ENCODE measurements around the gene CD14. TPM values are rescaled to one million over a fixed set of nuclear protein-coding genes. Genes with fewer than 3 reads are reported as not detected.

Gene CD14
- total and polyA plus RNA-seq, 11 donors = 9.9 to 220 (median 25.8) TPM

DNA sequence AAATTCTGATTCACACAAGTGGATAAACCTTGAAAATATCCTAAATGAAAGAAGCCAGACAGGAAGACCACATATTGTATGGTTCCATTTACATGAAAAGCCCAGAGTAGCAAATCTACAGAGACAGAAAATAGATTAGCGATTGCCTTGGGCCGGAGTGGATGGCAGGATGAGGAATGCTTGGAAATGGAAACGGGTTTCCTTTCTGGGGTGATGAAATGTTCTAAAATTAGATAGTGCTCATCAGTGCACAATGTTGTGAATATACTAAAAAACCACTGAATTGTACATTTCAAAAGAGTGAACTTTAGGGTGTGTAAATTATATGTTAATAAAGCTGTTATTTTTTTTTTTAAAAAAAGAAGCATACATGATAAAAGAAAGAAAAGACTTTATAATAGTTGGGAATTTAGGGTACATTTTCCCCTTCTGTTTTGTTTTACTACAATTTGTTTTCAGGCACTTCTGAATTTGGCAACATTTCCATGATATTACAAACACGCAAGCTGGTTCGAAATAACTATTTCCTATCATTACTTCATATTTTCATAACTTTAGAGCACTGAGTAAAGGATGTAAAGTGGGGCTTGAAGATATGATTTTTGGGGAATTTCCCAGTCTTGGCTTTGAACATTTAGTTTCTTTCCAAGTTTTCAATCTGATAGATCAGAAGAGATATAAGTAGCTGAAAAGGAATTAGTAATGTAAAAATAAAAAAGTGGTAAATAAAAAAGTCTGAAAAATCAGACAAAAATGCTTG is 44.5 kb downstream of the CD14 start:
- 23 to 47% (median 28%) methylated on average over 5 of the region's 5 CpGs for WGBS, 4 donors

DNA sequence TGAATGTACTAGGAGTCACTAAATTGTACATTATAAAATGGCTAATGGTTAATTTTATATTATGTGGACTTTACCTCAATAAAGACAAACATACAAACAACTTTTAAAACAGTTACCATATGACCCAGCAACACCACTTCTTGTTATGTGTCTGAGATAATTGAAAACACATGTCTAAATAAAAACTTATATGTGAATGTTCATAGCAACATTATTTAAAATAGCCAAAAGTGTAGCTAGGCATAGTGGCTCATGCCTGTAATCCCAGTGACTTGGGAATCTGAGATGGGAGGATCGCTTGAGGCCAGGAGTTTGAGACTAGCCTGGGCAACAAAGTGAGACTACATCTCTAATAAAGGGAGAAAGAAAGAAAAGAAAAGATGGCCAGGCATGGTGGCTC is 45.5 kb downstream of the CD14 start:
- no peaks in the 10 kb centered on the region for H3K27me3 ChIP-seq
- 98 to 100% (median 98%) methylated on average over 1 of the region's 1 CpG for WGBS, 4 donors
- ATAC-seq = no peak
- no peak for DNase-seq
- H3K36me3 ChIP-seq = no peaks in the 10 kb centered on the region
- H3K27ac ChIP-seq = peak overlapping the region in 2 of 12 donors; percentile 25 to 90
- no peak overlapping the region for H3K4me3 ChIP-seq
- H3K9me3 ChIP-seq = peaks cover 0 to 13% (median 0%) of the 10 kb centered on the region in 12 donors
- H3K4me1 ChIP-seq = peaks cover 0 to 49% (median 3%) of the 10 kb centered on the region in 12 donors
- TF ChIP-seq POLR2A (IDR thresholded peaks at IDR 0.05) = no peak
- TF ChIP-seq, protein P1, sequence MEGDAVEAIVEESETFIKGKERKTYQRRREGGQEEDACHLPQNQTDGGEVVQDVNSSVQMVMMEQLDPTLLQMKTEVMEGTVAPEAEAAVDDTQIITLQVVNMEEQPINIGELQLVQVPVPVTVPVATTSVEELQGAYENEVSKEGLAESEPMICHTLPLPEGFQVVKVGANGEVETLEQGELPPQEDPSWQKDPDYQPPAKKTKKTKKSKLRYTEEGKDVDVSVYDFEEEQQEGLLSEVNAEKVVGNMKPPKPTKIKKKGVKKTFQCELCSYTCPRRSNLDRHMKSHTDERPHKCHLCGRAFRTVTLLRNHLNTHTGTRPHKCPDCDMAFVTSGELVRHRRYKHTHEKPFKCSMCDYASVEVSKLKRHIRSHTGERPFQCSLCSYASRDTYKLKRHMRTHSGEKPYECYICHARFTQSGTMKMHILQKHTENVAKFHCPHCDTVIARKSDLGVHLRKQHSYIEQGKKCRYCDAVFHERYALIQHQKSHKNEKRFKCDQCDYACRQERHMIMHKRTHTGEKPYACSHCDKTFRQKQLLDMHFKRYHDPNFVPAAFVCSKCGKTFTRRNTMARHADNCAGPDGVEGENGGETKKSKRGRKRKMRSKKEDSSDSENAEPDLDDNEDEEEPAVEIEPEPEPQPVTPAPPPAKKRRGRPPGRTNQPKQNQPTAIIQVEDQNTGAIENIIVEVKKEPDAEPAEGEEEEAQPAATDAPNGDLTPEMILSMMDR (IDR thresholded peaks at IDR 0.05) = no peak
- intact Hi-C loops (cut with DNase I) = no loop called here

More for the DNA sequence above, 44.5 kb downstream of the CD14 start:
- TF ChIP-seq, protein P1 (IDR thresholded peaks at IDR 0.05) = no peak
- TF ChIP-seq POLR2A (IDR thresholded peaks at IDR 0.05) = no peak
- intact Hi-C loops (cut with DNase I) = no loop called here
- H3K4me1 ChIP-seq = peaks cover 0 to 49% (median 3%) of the 10 kb centered on the region in 12 donors
- no peaks in the 10 kb centered on the region for H3K27me3 ChIP-seq
- no peak for DNase-seq
- peak in 3 of 4 donors; percentile 45 to 67 (median 59) for ATAC-seq
- H3K9me3 ChIP-seq = peaks cover 0 to 4% (median 0%) of the 10 kb centered on the region in 12 donors
- no peaks in the 10 kb centered on the region for H3K36me3 ChIP-seq
- H3K4me3 ChIP-seq = no peak overlapping the region
- peak overlapping the region in 8 of 12 donors; percentile 6 to 90 (median 25) for H3K27ac ChIP-seq

Small RNAs within 50 kb of the gene (microRNA-seq; reads per million reads assigned to microRNA genes)
- 0 to 1.5 (median 0.43) reads per million in 4 donors for gene MIR3655

Other genes with a start within 250 kb of the CD14 start
- 10 to 100 TPM; 49.5 to 78.8 (median 63.6) TPM for gene ANKHD1, start 231.3 kb downstream of the CD14 start, total RNA-seq
- 10 to 100 TPM; 41.4 to 48.3 TPM for gene ANKHD1, start 231.3 kb downstream of the CD14 start, polyA plus RNA-seq
- gene EIF4EBP3, start 85.5 kb downstream of the CD14 start, total RNA-seq = 10 to 100 TPM in 6 of 9 donors, 1 to 10 TPM in 3; 4.7 to 34.9 (median 14.6) TPM
- gene EIF4EBP3, start 85.5 kb downstream of the CD14 start, polyA plus RNA-seq = 10 to 100 TPM in 1 of 2 donors, 1 to 10 TPM in 1; 8.5 to 33.3 TPM
- 10 to 100 TPM; 22.4 to 38.1 (median 28.1) TPM for gene SRA1, start 75.7 kb downstream of the CD14 start, total RNA-seq
- 10 to 100 TPM; 32.1 to 36.5 TPM for gene SRA1, start 75.7 kb downstream of the CD14 start, polyA plus RNA-seq
- gene APBB3, start 68.6 kb downstream of the CD14 start, total RNA-seq = 10 to 100 TPM in 5 of 9 donors, 1 to 10 TPM in 4; 3.6 to 23.1 (median 11.4) TPM
- gene APBB3, start 68.6 kb downstream of the CD14 start, polyA plus RNA-seq = 10 to 100 TPM in 1 of 2 donors, 1 to 10 TPM in 1; 4.9 to 14.7 TPM
- gene SLC35A4, start 68.3 kb downstream of the CD14 start, total RNA-seq = 10 to 100 TPM; 55.5 to 92.1 (median 75.9) TPM
- gene SLC35A4, start 68.3 kb downstream of the CD14 start, polyA plus RNA-seq = 100 to 1,000 TPM in 1 of 2 donors, 10 to 100 TPM in 1; 39.2 to 118 TPM
- 10 to 100 TPM in 1 of 9 donors, 1 to 10 TPM in 8; 2.2 to 11.7 (median 3.3) TPM for gene TMCO6, start 6.3 kb upstream of the CD14 start, total RNA-seq
- 1 to 10 TPM; 3.9 to 8.7 TPM for gene TMCO6, start 6.3 kb upstream of the CD14 start, polyA plus RNA-seq
- gene NDUFA2, start 14.5 kb upstream of the CD14 start, total RNA-seq = 100 to 1,000 TPM in 8 of 9 donors, 10 to 100 TPM in 1; 84.0 to 156 (median 115) TPM
- 100 to 1,000 TPM; 205 to 550 TPM for gene NDUFA2, start 14.5 kb upstream of the CD14 start, polyA plus RNA-seq
- gene IK, start 14.7 kb upstream of the CD14 start, total RNA-seq = 100 to 1,000 TPM in 2 of 9 donors, 10 to 100 TPM in 7; 60.9 to 147 (median 79.0) TPM
- gene IK, start 14.7 kb upstream of the CD14 start, polyA plus RNA-seq = 10 to 100 TPM; 54.4 to 97.6 TPM
- 10 to 100 TPM in 8 of 9 donors, 1 to 10 TPM in 1; 9.6 to 17.5 (median 12.2) TPM for gene WDR55, start 31.7 kb upstream of the CD14 start, total RNA-seq
- gene WDR55, start 31.7 kb upstream of the CD14 start, polyA plus RNA-seq = 10 to 100 TPM; 11.0 to 19.3 TPM
- under 1 TPM in 7 of 9 donors, not detected in 2; 0.16 to 0.75 (median 0.51) TPM for gene DND1, start 40.4 kb upstream of the CD14 start, total RNA-seq
- gene DND1, start 40.4 kb upstream of the CD14 start, polyA plus RNA-seq = under 1 TPM; 0.53 to 0.95 TPM
- 10 to 100 TPM; 31.3 to 43.9 (median 36.0) TPM for gene HARS1, start 58.2 kb upstream of the CD14 start, total RNA-seq
- 10 to 100 TPM; 45.3 to 58.6 TPM for gene HARS1, start 58.2 kb upstream of the CD14 start, polyA plus RNA-seq
- 10 to 100 TPM; 20.0 to 31.7 (median 24.6) TPM for gene HARS2, start 58.3 kb upstream of the CD14 start, total RNA-seq
- gene HARS2, start 58.3 kb upstream of the CD14 start, polyA plus RNA-seq = 10 to 100 TPM; 17.4 to 31.3 TPM
- 10 to 100 TPM; 25.0 to 39.5 (median 33.9) TPM for gene ZMAT2, start 67.3 kb upstream of the CD14 start, total RNA-seq
- gene ZMAT2, start 67.3 kb upstream of the CD14 start, polyA plus RNA-seq = 10 to 100 TPM; 56.0 to 72.9 TPM
- gene PCDHA1, start 153.0 kb upstream of the CD14 start, total RNA-seq = under 1 TPM in 1 of 9 donors, not detected in 8; 0.08 TPM
- gene PCDHA1, start 153.0 kb upstream of the CD14 start, polyA plus RNA-seq = not detected
- gene PCDHA2, start 161.7 kb upstream of the CD14 start, total RNA-seq = under 1 TPM in 1 of 9 donors, not detected in 8; 0.07 TPM
- gene PCDHA2, start 161.7 kb upstream of the CD14 start, polyA plus RNA-seq = under 1 TPM in 1 of 2 donors, not detected in 1; 0.01 TPM
- under 1 TPM in 8 of 9 donors, not detected in 1; 0.07 to 0.39 (median 0.22) TPM for gene PCDHA3, start 167.9 kb upstream of the CD14 start, total RNA-seq
- under 1 TPM in 1 of 2 donors, not detected in 1; 0.01 TPM for gene PCDHA3, start 167.9 kb upstream of the CD14 start, polyA plus RNA-seq
- under 1 TPM in 6 of 9 donors, not detected in 3; 0.02 to 0.21 (median 0.13) TPM for gene PCDHA4, start 173.9 kb upstream of the CD14 start, total RNA-seq
- under 1 TPM in 1 of 2 donors, not detected in 1; 0.03 TPM for gene PCDHA4, start 173.9 kb upstream of the CD14 start, polyA plus RNA-seq
- gene PCDHA5, start 188.4 kb upstream of the CD14 start, total RNA-seq = under 1 TPM in 4 of 9 donors, not detected in 5; 0.07 to 0.20 (median 0.08) TPM
- under 1 TPM in 1 of 2 donors, not detected in 1; 0.04 TPM for gene PCDHA5, start 188.4 kb upstream of the CD14 start, polyA plus RNA-seq
- gene PCDHA6, start 194.8 kb upstream of the CD14 start, total RNA-seq = under 1 TPM in 6 of 9 donors, not detected in 3; 0.10 to 0.36 (median 0.29) TPM
- not detected for gene PCDHA6, start 194.8 kb upstream of the CD14 start, polyA plus RNA-seq
- under 1 TPM in 4 of 9 donors, not detected in 5; 0.11 to 0.27 (median 0.20) TPM for gene PCDHA7, start 201.1 kb upstream of the CD14 start, total RNA-seq
- under 1 TPM in 1 of 2 donors, not detected in 1; 0.03 TPM for gene PCDHA7, start 201.1 kb upstream of the CD14 start, polyA plus RNA-seq
- gene PCDHA8, start 208.0 kb upstream of the CD14 start, total RNA-seq = under 1 TPM in 4 of 9 donors, not detected in 5; 0.08 to 0.32 (median 0.12) TPM
- gene PCDHA8, start 208.0 kb upstream of the CD14 start, polyA plus RNA-seq = not detected
- gene PCDHA9, start 215.2 kb upstream of the CD14 start, total RNA-seq = under 1 TPM in 3 of 9 donors, not detected in 6; 0.07 to 0.15 (median 0.08) TPM
- gene PCDHA9, start 215.2 kb upstream of the CD14 start, polyA plus RNA-seq = not detected
- under 1 TPM in 7 of 9 donors, not detected in 2; 0.04 to 0.41 (median 0.19) TPM for gene PCDHA10, start 222.7 kb upstream of the CD14 start, total RNA-seq
- gene PCDHA10, start 222.7 kb upstream of the CD14 start, polyA plus RNA-seq = under 1 TPM; under 0.01 to 0.01 TPM
- gene PCDHA11, start 235.8 kb upstream of the CD14 start, total RNA-seq = under 1 TPM in 2 of 9 donors, not detected in 7; 0.08 to 0.13 TPM
- not detected for gene PCDHA11, start 235.8 kb upstream of the CD14 start, polyA plus RNA-seq
- under 1 TPM in 4 of 9 donors, not detected in 5; 0.08 to 0.97 (median 0.09) TPM for gene PCDHA12, start 242.1 kb upstream of the CD14 start, total RNA-seq
- not detected for gene PCDHA12, start 242.1 kb upstream of the CD14 start, polyA plus RNA-seq
- gene PCDHA13, start 248.9 kb upstream of the CD14 start, total RNA-seq = under 1 TPM in 2 of 9 donors, not detected in 7; 0.12 to 0.38 TPM
- gene PCDHA13, start 248.9 kb upstream of the CD14 start, polyA plus RNA-seq = under 1 TPM in 1 of 2 donors, not detected in 1; 0.01 TPM

Measured in heart left ventricle (tissue), 16 donors.